ENCODE measurements around the gene APBB2.
"Not testable (repeated sequence)": the region's sequence is repeated elsewhere in the genome, so short reads cannot be mapped to it uniquely, and the experiment has no call there.

DNA sequence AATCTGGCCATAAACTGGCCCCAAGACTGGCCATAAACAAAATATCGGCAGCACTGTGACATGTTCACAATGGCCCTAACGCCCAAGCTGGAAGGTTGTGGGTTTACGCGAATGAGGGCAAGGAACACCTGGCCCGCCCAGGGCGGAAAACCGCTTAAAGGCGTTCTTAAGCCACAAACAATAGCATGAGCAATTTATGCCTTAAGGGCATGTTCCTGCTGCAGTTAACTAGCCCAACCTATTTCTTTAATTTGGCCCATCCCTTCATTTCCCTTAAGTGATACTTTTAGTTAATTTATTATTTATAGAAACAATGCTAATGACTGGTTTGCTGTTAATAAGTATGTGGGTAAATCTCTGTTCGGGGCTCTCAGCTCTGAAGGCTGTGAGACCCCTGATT is 154.9 kb downstream of the APBB2 start:
- not testable (repeated sequence) for TF ChIP-seq CTCF, POLR2A (IDR thresholded peaks at IDR 0.05)
